GM10248 (cell line): ENCODE measurements around the gene CALHM1.
"Not testable (repeated sequence)": the region's sequence is repeated elsewhere in the genome, so short reads cannot be mapped to it uniquely, and the experiment has no call there.

Experiments used
- CTCF ChIA-PET: fragments of 300-600 bp; sonication (Branson Sonifier 250); formaldehyde crosslinking; extraction: SDS; loops from one replicate; lab custom pipeline; 2021; ENCODE audit warnings: antibody characterized with exemption; lab: Yijun Ruan, JAX
- POLR2A ChIA-PET: fragments of 350-650 bp; sonication (Branson Sonifier 250); formaldehyde crosslinking; extraction: SDS; loops from one replicate; lab custom pipeline; 2020; ENCODE audit warnings: antibody characterized with exemption; lab: Yijun Ruan, JAX
- DNase-seq: peaks from one replicate; pipeline ENCODE4 v3.0.0; 2012; ENCODE audit errors: extremely low spot score
- TF ChIP-seq, protein P1 (sequence below): IDR thresholded peaks from 2 replicates; pipeline ENCODE4 v1.5.1; 2012; ENCODE audit warnings: mild to moderate bottlenecking, low read depth; ENCODE audit errors: extremely low read depth, missing control alignments, control extremely low read depth

Gene CALHM1

DNA sequence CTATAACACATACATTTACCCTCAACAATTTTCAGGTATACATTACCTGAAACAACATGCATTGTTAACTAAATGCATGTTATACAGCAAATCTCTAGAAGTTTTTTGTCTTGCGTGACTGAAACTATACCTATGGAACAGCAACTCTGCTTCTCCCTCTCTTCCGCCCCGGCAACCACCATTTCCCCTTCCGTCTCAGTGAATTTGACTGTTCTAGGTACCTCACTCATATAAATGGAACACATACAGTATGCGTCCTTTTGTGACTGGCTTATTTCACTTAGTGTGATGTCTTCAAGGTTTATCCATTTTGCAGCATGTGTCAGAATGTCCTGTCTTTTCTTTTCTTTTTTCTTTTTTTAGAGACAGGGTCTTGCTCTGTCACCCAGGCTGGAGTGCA lies 29.1 kb downstream of the CALHM1 start:
- ChIA-PET POLR2A (no interaction called here), CTCF (no interaction called here)
- TF ChIP-seq, protein P1, sequence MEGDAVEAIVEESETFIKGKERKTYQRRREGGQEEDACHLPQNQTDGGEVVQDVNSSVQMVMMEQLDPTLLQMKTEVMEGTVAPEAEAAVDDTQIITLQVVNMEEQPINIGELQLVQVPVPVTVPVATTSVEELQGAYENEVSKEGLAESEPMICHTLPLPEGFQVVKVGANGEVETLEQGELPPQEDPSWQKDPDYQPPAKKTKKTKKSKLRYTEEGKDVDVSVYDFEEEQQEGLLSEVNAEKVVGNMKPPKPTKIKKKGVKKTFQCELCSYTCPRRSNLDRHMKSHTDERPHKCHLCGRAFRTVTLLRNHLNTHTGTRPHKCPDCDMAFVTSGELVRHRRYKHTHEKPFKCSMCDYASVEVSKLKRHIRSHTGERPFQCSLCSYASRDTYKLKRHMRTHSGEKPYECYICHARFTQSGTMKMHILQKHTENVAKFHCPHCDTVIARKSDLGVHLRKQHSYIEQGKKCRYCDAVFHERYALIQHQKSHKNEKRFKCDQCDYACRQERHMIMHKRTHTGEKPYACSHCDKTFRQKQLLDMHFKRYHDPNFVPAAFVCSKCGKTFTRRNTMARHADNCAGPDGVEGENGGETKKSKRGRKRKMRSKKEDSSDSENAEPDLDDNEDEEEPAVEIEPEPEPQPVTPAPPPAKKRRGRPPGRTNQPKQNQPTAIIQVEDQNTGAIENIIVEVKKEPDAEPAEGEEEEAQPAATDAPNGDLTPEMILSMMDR = no peak
- DNase-seq = no peak

DNA sequence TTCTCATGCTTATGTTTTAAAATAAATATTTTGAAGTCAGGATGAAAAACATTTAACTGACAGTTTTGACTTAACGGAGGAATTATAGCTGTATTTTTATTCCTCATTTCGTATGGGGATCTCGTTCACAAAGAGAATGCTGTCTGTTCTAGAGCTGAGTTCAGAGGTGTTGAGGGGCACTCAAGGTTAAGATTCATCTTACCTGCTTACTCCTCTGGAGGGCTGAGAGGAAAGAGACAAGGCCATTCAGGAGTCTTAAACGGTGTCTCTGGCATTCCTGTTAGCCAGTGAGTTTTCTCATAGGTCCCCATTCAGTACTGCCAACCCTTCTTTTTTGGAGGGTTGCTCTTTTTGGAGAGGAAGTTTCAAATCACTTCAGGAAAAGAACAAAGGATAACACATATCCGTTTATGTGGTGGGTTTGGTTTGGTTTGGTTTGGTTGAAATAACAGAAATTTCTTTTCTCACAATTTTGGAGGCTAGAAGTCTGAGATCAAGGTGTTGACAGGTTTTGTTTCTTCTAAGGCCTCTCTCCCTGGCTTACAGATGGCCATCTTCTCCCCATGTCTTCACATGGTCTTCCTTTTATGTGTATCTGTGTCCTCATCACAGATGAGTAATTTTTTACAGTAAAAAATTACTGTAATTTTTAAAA lies 29.6 kb downstream of the CALHM1 start:
- no peak for DNase-seq
- ChIA-PET CTCF (interaction anchor here (1.0 kb wide), 1 partner anchor 12 kb away, joined by 5 read pairs; no protein-coding TSS in a partner anchor), POLR2A (no interaction called here)
- TF ChIP-seq, protein P1 = no peak

DNA sequence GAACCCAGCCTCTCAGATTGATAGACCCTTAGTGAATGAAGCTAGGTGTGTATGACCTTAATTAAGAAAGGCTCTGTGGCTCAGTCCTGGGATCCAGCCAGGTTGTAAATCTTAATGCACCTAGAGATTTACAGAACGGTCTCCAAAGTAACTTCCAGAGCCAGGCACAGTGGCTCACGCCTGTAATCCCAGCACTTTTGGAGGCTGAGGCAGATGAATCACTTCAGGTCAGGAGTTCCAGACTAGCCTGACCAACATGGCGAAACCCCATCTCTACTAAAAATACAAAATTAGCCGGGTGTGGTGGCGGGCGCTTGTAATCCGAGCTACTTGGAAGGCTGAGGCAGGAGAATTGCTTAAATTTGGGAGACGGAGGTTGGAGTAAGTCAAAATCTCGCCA lies 30.8 kb downstream of the CALHM1 start:
- TF ChIP-seq, protein P1 = no peak
- ChIA-PET POLR2A (no interaction called here), CTCF (interaction anchor here (2.0 to 4.8 kb wide), 2 partner anchors 11 to 53 kb away, joined by 6 to 32 read pairs; no protein-coding TSS in a partner anchor)
- no peak for DNase-seq

DNA sequence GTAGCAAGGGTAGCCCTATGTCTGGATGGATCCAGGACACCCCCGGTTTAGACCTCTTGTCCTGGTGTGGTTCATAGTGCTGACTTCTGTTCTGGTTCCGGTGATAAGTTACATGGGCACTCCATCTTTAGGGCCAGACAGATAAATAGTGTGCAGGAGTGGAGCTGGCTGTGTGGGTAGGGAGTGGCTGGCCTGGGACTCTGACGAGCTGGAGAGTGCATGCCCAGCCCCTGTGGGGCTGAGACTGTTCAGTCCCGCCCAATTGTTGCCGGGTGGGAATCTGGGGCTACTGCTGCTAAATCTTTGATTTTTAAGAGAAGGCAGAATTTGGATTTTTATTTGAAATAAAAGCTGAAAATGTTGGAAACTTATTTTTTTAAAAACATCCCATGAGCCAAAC lies 35.0 kb downstream of the CALHM1 start:
- TF ChIP-seq, protein P1 = no peak
- CTCF ChIA-PET = interaction anchor here (0.8 to 4.8 kb wide), 8 partner anchors 7 to 262 kb away, joined by 3 to 32 read pairs (median 4); partner anchors contain the start of genes CALHM2 and NEURL1
- no peak for DNase-seq
- POLR2A ChIA-PET = no interaction called here

DNA sequence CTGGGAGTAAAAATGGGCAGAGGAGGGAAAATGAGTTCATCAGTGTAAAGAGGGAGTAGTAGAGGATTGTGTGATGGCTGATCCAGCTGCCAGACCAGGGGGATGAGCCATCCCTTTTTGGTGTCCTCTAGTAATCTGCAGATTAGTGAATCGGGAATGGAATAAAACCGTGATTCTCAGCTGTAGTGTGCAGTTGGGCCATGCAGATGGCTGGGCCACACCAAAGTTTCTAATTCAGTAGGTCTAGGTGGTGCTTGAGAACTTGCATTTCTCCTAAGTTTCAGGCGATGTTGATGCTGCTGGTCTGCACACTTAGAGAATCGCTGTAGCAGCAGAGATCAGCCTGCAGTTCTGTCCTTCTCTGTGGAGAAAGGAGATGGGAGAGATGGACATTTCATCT lies 39.6 kb downstream of the CALHM1 start:
- CTCF ChIA-PET = interaction anchor here (1.1 to 9.0 kb wide), 6 partner anchors 30 to 145 kb away, joined by 3 to 135 read pairs (median 40); partner anchors contain the start of genes CALHM3 and NEURL1
- no peak for DNase-seq
- TF ChIP-seq, protein P1 = no peak
- POLR2A ChIA-PET = interaction anchor here (0.6 kb wide), 1 partner anchor 50 kb away, joined by 3 read pairs; no protein-coding TSS in a partner anchor

DNA sequence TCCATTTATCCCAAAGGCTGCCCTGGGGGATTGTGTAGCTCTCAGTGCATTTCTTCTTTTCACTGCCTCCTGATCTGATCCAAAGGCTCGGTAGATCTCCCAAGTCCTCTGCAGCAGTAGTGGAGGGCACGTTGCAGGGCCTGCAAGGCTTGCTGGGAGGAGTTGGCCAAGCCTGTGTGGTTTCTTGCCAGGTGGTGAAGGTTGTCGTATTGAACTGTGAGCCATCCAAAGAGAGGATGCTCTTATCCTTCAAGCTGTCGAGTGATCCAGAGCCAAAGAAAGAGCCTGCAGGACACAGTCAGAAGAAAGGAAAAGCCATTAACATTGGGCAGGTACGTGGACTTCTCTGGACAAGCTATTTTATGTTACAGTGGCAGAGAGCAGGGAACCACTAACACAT lies 41.1 kb downstream of the CALHM1 start:
- DNase-seq = no peak
- POLR2A ChIA-PET = no interaction called here
- CTCF ChIA-PET = interaction anchor here (1.1 to 9.0 kb wide), 15 partner anchors 8 to 500 kb away, joined by 3 to 135 read pairs (median 11); partner anchors contain the start of genes ATP5MK, CALHM2, CALHM3 and CNNM2
- TF ChIP-seq, protein P1 = no peak

DNA sequence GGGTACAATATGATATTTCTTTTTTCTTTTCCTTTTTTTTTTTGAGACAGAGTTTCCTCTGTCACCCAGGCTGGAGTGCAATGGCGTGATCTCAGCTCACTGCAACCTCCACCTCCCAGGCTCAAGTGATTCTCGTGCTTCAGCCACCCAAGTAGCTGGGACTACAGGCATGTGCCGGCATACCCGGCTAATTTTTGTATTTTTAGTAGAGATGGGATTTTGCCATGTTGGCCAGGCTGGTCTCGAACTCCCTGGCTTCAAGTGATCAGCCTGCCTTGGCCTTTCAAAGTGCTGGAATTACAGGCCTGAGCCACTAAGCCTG lies 41.6 kb downstream of the CALHM1 start:
- CTCF ChIA-PET = interaction anchor here (1.1 to 9.0 kb wide), 16 partner anchors 9 to 500 kb away, joined by 3 to 135 read pairs (median 11); partner anchors contain the start of genes ATP5MK, CALHM2, CALHM3 and CNNM2
- POLR2A ChIA-PET = interaction anchor here (0.7 kb wide), 1 partner anchor 54 kb away, joined by 3 read pairs; no protein-coding TSS in a partner anchor
- not testable (repeated sequence) for DNase-seq
